Pulmonary artery endothelial cell (primary cell): ENCODE results near the gene QRSL1. TPM values are rescaled to one million over a fixed set of nuclear protein-coding genes. Genes with fewer than 3 reads are reported as not detected.

Experiments used
- total RNA-seq: library from RNA; depleted of rRNA; stranded (reverse); fragments of >200 nt; gene quantifications from 2 replicates; pipeline ENCODE4 v1.2.3, GENCODE V29; 2014

The QRSL1 gene
- total RNA-seq, 1 donor from 2014 or later = 10.0 TPM

Other genes with a start within 250 kb of the QRSL1 start
- 6.1 and 6.8 TPM in 2 replicates for gene RTN4IP1, start 80 bp upstream of the QRSL1 start, total RNA-seq